ENCODE results near the gene RIN3. TPM values are rescaled to one million over a fixed set of nuclear protein-coding genes. Genes with fewer than 3 reads are reported as not detected.

Gene RIN3
- total and polyA plus RNA-seq, 3 donors from 2014 or later, result 25.9 to 56.2 (median 49.8) TPM

- no peaks in the 10 kb centered on the region for H3K9me3 ChIP-seq
- 82 to 86% methylated on average over 3 of the region's 3 CpGs for WGBS, 2 donors
- no peak overlapping the region for H3K4me3 ChIP-seq
- no peaks in the 10 kb centered on the region for H3K27me3 ChIP-seq
- intact Hi-C loops (cut with DNase I; ENCODE audit: low total_unique reads), result no loop called here
- H3K36me3 ChIP-seq (ENCODE audit: low read depth, missing control alignments), result no peaks in the 10 kb centered on the region
- DNase-seq, result peak; percentile 10
- H3K27ac ChIP-seq, result no peak overlapping the region
- TF ChIP-seq POLR2A (IDR thresholded peaks at IDR 0.05) (no peak), CTCF (IDR thresholded peaks at IDR 0.05) (no peak)
- H3K4me1 ChIP-seq, result peaks cover 22% of the 10 kb centered on the region
Measured at GRCh38 chr14:92499234-92499633, 14.3 kb upstream of the RIN3 start.

GRCh38 chr14:92500491-92500941 is 13.1 kb upstream of the RIN3 start:
- no peak overlapping the region for H3K27ac ChIP-seq
- intact Hi-C loops (cut with DNase I; ENCODE audit: low total_unique reads), result no loop called here
- no peak for TF ChIP-seq POLR2A (IDR thresholded peaks at IDR 0.05)
- H3K9me3 ChIP-seq, result no peaks in the 10 kb centered on the region
- no peaks in the 10 kb centered on the region for H3K36me3 ChIP-seq (ENCODE audit: low read depth, missing control alignments)
- peaks cover 27% of the 10 kb centered on the region for H3K4me1 ChIP-seq
- no peaks in the 10 kb centered on the region for H3K27me3 ChIP-seq
- DNase-seq, result peak; percentile 70
- WGBS, 2 donors, result 78 to 90% methylated on average over 6 of the region's 6 CpGs
- H3K4me3 ChIP-seq, result no peak overlapping the region

GRCh38 chr14:92501891-92502351 is 11.7 kb upstream of the RIN3 start:
- DNase-seq, result no peak

GRCh38 chr14:92502541-92503286 is 10.9 kb upstream of the RIN3 start:
- WGBS, 2 donors, result 81 to 85% methylated on average over 8 to 9 of the region's 9 CpGs

More at GRCh38 chr14:92501891-92502351, 11.7 kb upstream of the RIN3 start:
- no peaks in the 10 kb centered on the region for H3K27me3 ChIP-seq
- no peak overlapping the region for H3K4me3 ChIP-seq
- no peaks in the 10 kb centered on the region for H3K36me3 ChIP-seq (ENCODE audit: low read depth, missing control alignments)
- TF ChIP-seq POLR2A (IDR thresholded peaks at IDR 0.05) (no peak), CTCF (IDR thresholded peaks at IDR 0.05) (no peak)
- intact Hi-C loops (cut with DNase I; ENCODE audit: low total_unique reads), result no loop called here
- H3K4me1 ChIP-seq, result peaks cover 27% of the 10 kb centered on the region
- no peak overlapping the region for H3K27ac ChIP-seq
- no peaks in the 10 kb centered on the region for H3K9me3 ChIP-seq
- 84% methylated on average over 5 of the region's 5 CpGs for WGBS, 2 donors

More at GRCh38 chr14:92502541-92503286, 10.9 kb upstream of the RIN3 start:
- no peaks in the 10 kb centered on the region for H3K36me3 ChIP-seq (ENCODE audit: low read depth, missing control alignments)
- H3K4me1 ChIP-seq, result peaks cover 27% of the 10 kb centered on the region
- H3K27me3 ChIP-seq, result no peaks in the 10 kb centered on the region
- intact Hi-C loops (cut with DNase I; ENCODE audit: low total_unique reads), result no loop called here
- TF ChIP-seq CTCF (IDR thresholded peaks at IDR 0.05) (no peak), POLR2A (IDR thresholded peaks at IDR 0.05) (no peak)
- no peak overlapping the region for H3K4me3 ChIP-seq
- no peaks in the 10 kb centered on the region for H3K9me3 ChIP-seq
- peak overlapping the region; percentile 50 to 70 for H3K27ac ChIP-seq
- no peak for DNase-seq

Data from testis (tissue), 3 donors.